ENCODE measurements around the gene RARG.

- TF ChIP-seq BHLHE40 (IDR thresholded peaks at IDR 0.05; ENCODE audit: low read depth, low read length), result no peak
- TF ChIP-seq, protein P1, sequence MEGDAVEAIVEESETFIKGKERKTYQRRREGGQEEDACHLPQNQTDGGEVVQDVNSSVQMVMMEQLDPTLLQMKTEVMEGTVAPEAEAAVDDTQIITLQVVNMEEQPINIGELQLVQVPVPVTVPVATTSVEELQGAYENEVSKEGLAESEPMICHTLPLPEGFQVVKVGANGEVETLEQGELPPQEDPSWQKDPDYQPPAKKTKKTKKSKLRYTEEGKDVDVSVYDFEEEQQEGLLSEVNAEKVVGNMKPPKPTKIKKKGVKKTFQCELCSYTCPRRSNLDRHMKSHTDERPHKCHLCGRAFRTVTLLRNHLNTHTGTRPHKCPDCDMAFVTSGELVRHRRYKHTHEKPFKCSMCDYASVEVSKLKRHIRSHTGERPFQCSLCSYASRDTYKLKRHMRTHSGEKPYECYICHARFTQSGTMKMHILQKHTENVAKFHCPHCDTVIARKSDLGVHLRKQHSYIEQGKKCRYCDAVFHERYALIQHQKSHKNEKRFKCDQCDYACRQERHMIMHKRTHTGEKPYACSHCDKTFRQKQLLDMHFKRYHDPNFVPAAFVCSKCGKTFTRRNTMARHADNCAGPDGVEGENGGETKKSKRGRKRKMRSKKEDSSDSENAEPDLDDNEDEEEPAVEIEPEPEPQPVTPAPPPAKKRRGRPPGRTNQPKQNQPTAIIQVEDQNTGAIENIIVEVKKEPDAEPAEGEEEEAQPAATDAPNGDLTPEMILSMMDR (conservative IDR thresholded peaks at IDR 0.05; ENCODE audit: low read depth, low read length), result no peak
- no peak for TF ChIP-seq SMC3 (IDR thresholded peaks at IDR 0.05; ENCODE audit: low read depth, low read length)
- no peak for TF ChIP-seq MAZ (IDR thresholded peaks at IDR 0.05; ENCODE audit: borderline replicate concordance, low read depth, low read length)
- TF ChIP-seq MAFK (IDR thresholded peaks at IDR 0.05; ENCODE audit: low read depth, low read length), result no peak
- no peak for TF ChIP-seq POLR2A (IDR thresholded peaks at IDR 0.05; ENCODE audit: low read depth, low read length)
- TF ChIP-seq NFE2L2 (IDR thresholded peaks at IDR 0.05; ENCODE audit: low read depth, low read length), result no peak
- TF ChIP-seq, protein P2, sequence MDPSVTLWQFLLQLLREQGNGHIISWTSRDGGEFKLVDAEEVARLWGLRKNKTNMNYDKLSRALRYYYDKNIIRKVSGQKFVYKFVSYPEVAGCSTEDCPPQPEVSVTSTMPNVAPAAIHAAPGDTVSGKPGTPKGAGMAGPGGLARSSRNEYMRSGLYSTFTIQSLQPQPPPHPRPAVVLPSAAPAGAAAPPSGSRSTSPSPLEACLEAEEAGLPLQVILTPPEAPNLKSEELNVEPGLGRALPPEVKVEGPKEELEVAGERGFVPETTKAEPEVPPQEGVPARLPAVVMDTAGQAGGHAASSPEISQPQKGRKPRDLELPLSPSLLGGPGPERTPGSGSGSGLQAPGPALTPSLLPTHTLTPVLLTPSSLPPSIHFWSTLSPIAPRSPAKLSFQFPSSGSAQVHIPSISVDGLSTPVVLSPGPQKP (IDR thresholded peaks at IDR 0.05; ENCODE audit: borderline replicate concordance, low read depth, low read length), result no peak
- no peak for TF ChIP-seq USF2 (IDR thresholded peaks at IDR 0.05; ENCODE audit: low read depth, low read length)
- TF ChIP-seq CEBPB (IDR thresholded peaks at IDR 0.05; ENCODE audit: low read depth, low read length), result no peak
- TF ChIP-seq RCOR1 (IDR thresholded peaks at IDR 0.05; ENCODE audit: insufficient replicate concordance, low read length), result no peak
- TF ChIP-seq FOS (IDR thresholded peaks at IDR 0.05; ENCODE audit: low read depth, low read length), result no peak
- no peak for TF ChIP-seq CHD1 (IDR thresholded peaks at IDR 0.05; ENCODE audit: low read depth, low read length)
Observed at GRCh38 chr12:53210843-53211242, 21.2 kb downstream of the RARG start.
